GM19328 (cell line): Measurements from ENCODE around the gene ACADM.
"Not testable (repeated sequence)": the region's sequence is repeated elsewhere in the genome, so short reads cannot be mapped to it uniquely, and the experiment has no call there.

Experiments used
- ATAC-seq: cut with Tn5 transposase; IDR thresholded peaks from one replicate; pipeline ENCODE4 v1.9.1; 2021; ENCODE audit warnings: mild to moderate bottlenecking, moderate library complexity; ENCODE audit not compliant: unreplicated experiment

The ACADM gene

DNA sequence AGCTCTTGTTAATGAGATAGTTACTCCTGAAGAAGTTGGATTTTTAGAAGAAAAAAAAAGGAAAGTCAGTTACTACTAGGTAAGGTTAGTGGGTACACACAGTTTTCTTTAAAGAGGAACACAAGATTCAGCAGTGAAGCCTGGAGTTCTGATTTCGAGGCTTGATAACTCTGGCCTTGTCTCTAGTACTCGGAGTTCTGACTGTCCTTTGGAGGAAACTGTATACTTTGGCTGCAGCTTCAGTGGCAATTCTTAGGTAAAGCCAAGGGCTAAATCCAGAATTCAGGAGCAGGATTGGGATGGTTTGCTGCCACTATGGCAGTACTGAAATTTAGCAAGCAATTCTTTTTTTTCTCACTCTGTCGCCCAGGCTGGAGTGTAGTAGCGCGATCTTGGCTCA is 9.2 kb downstream of the ACADM start:
- no peak for ATAC-seq

DNA sequence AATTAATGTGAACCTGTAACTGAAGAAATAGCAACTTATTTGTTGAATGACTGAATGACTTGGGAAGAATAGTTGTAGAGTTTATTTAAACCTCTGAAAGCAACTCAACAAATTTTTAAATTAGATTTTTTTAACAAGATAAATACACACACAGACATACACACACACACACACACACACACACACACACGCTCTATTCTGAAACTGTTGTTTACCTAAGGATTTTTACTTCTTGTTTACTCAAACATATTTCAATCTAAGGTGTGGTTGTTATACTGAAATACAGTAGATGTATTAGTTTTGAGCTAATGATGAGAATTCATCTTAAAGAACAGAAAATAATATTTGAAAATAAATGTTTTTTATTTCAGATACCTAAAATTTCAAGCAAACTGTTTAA is 11.5 kb downstream of the ACADM start:
- no peak for ATAC-seq

DNA sequence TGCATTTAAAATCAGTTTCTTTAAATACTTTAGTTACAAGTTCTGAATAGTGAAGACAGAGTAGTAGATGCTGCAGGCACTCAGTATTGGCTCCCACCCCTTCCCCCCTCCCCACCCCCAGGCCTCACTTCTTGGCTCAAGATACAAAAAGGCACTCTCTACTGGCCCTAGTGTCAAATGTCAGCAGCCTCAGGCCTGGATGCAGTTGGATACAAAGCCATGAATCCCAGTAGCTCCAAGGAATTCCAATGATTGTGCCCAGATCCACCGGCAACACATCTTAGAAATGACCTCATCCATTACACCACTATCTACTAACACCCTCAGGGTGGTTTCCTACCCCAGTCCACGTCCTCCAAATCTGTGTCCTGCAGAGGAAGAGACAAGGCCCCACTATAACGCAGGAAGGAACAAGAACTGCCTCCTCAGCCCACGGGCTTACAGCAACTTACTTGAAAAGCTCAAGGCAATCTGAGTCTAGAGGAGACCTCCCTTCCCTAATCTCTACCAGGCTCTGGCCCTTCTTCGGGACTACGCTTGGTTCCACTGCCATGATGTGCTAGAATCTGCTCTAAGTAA is 17.6 kb downstream of the ACADM start:
- no peak for ATAC-seq

DNA sequence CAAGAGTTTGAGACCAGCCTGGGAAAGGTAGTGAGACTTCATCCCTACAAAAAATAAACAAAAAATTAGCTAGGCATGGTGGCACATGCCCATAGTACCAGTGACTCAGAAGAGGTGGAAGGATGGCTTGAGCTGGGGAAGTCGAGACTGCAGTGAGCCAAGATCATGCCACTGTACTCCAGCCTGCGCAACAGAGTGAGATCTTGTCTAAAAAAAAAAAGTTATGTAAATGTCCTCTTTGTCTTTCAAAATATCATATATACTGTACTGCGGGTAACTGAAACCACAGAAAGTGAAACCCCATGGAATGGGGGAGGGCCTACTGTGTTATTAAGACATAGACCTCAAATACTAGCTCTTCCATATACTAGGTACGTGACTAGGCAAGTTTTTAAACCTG is 20.8 kb downstream of the ACADM start:
- ATAC-seq, result peak; percentile 87

DNA sequence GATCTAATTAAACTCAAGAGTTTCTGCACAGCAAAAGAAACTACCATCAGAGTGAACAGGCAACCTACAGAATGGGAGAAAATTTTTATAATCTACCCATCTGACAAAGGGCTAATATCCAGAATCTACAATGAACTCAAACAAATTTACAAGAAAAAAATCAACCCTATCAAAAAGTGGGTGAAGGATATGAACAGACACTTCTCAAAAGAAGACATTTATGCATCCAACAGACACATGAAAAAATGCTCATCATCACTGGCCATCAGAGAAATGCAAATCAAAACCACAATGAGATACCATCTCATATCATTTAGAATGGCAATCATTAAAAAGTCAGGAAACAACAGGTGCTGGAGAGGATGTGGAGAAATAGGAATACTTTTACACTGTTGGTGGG is 32.7 kb downstream of the ACADM start:
- not testable (repeated sequence) for ATAC-seq

DNA sequence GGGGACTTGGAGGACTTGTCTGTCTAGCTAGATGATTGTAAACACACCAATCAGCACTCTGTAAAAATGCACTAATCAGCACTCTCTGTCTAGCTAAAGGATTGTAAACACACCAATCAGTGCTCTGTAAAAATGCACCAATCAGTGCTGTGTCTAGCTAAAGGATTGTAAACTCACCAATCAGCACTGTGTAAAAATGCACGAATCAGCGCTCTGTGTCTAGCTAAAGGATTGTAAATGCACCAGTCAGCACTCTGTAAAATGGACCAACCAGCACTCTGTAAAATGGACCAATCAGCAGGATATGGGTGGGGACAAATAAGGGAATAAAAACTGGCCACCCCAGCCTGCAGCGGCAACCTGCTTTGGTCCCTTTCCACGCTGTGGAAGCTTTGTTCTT is 34.0 kb downstream of the ACADM start:
- not testable (repeated sequence) for ATAC-seq

DNA sequence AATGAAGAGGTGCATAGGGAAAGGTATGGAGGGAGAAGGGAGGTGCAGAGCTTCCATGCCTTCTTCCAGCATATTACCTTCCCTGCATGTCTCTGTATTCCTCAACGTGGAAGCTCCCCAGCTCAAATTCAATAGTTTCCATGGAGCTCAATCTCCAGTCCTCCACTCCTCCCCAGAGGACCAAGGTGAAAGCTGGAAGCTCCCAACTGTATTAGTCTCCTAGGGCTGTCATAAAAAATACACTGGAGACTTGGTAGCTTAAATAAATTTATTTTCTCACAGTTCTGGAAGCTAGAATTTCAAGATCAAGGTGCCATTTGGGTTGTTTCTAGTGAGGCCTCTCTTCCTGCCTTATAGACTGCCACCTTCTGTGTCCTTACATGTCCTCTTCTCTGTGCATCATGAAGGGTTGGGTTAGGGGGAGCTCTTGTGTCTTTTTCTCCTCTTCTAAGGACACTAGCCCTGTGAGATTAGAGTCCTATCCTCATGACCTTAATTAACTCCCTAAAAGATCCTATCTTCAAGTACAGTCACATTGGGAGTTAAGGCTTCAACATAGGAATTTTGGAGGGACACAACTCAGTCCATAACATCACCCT is 39.6 kb downstream of the ACADM start:
- no peak for ATAC-seq

DNA sequence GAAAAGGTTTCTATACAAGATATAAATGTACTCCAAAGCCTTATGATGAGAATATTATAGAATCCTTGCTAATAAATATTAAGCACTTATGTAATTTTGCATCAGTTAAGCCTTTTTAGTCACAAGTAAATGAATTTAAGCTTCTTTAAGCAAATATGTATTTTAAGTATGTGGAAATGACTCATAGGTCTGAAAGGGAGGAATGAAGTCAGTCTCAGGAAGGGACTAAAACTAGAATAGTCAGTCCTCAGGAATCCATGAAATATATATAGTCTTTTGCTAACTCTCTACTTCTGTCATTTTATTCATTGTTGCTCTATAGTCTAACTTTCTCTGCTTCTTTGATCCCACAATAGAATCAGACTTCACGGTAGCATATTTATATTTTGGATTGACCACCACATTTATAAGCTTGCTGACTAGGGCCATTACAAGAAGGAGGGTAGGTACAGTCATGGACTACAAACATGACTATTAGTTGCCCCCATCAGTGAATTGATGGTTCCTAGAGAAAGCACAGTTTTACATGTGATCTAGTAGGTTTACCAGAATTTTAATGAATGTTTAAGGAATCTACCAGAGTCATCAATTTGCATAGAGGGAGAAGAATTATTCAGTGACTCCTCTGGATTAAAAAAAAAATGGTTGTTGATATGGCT is 41.3 kb downstream of the ACADM start:
- no peak for ATAC-seq

DNA sequence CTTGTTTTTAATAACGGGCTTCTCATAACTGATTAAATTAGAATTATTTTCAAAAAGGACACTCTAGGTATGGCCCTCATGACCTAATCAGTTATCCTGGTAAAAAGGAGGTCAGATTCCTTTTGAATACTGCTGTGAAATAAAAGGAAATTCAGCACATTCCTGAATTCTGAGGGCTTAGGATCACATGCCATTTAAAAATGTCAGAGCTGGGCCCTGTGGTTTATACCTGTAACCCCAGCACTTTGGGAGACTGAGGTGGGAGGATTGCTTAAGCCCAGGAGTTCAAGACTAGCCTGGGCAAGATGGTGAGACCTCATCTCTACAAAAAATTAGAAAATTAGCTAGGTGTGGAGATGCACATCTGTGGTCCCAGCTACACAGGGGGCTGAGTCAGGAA is 43.5 kb downstream of the ACADM start:
- no peak for ATAC-seq

DNA sequence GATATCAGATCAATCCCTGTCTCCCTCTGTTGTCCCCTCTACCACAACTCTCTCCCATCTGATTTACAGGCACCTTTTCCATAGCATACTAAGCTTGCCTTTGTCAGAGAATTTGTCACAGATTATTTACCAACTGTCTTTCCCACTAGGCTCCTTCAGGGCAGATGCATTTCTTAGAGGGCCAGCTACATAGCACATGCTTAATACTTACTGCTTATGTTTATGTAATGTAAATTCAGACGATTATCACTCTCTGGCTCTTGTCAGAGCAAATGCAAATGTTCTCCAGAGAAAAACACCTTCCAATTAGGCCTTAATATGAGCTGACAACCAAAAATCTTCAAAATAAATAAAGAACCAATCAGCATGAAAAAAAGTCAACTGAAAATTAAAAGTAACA is 46.3 kb downstream of the ACADM start:
- no peak for ATAC-seq

DNA sequence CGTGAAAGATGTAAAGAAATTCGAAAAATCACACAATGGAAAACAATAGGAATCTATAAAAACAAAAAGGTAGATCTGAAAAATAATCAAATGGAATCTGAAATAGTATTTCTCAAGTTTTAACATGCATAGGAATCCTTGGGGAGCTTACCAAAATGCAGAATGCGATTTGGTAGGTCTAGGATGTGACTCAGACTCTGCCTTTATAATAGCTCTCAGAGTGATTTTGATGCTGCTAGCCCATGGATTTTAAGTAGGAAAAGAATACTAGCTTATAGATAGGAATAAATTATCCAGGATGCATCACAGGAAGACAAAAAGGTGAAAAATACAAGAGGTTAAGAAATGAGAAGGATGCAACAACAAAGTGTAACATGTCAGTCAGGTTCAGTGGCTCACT is 47.5 kb downstream of the ACADM start:
- ATAC-seq, result no peak

DNA sequence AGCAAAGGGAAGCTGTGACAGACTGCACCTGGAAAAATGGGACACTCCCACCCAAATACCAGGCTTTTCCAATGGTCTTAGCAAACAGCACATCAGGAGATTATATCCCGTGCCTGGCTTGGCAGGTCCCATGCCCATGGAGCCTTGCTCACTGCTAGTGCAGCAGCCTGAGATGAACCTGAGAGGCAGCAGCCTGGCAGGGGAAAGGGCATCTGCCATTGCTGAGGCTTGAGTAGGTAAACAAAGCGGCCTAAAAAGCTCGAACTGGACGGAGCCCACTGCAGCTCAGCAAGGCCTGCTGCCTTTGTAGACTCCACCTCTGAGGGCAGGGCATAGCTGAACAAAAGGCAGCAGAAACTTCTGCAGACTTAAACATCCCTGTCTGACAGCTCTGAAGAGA is 53.3 kb downstream of the ACADM start:
- ATAC-seq, result not testable (repeated sequence)

DNA sequence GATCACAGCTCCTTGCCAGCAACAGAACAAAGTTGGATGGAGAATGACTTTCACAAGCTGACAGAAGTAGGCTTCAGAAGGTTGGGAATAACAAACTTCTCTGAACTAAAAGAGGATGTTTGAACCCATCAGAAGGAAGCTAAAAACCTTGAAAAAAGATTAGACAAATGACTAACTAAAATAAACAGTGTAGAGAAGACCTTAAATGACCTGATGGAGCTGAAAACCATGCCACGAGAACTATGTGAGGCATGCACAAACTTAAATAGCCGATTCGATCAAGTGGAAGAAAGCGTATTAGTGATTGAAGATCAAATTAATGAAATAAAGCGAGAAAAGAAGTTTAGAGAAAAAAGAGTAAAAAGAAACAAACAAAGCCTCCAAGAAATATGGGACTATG is 54.2 kb downstream of the ACADM start:
- not testable (repeated sequence) for ATAC-seq

DNA sequence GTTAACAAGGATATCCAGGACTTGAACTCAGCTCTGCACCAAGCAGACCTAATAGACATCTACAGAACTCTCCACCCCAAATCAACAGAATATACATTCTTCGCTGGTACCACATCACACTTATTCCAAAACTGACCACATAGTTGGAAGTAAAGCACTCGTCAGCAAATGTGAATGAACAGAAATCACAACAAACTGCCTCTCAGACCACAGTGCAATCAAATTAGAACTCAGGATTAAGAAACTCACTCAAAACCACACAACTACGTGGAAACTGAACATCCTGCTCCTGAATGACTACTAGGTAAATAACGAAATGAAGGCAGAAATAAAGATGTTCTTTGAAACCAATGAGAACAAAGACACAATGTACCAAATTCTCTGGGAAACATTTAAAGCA is 55.7 kb downstream of the ACADM start:
- ATAC-seq, result not testable (repeated sequence)

DNA sequence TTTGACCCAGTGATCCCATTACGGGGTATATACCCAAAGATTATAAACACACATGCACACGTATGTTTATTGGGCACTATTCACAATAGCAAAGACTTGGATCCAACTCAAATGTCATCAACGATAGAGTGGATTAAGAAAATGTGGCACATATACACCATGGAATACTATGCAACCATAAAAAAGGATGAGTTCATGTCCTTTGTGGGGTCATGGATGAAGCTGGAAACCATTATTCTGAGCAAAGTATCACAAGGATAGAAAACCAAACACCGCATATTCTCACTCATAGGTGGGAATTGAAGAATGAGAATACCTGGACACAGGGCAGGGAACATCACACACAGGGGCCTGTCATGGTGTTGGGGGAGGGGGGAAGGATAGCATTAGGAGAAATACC is 59.4 kb downstream of the ACADM start:
- not testable (repeated sequence) for ATAC-seq

DNA sequence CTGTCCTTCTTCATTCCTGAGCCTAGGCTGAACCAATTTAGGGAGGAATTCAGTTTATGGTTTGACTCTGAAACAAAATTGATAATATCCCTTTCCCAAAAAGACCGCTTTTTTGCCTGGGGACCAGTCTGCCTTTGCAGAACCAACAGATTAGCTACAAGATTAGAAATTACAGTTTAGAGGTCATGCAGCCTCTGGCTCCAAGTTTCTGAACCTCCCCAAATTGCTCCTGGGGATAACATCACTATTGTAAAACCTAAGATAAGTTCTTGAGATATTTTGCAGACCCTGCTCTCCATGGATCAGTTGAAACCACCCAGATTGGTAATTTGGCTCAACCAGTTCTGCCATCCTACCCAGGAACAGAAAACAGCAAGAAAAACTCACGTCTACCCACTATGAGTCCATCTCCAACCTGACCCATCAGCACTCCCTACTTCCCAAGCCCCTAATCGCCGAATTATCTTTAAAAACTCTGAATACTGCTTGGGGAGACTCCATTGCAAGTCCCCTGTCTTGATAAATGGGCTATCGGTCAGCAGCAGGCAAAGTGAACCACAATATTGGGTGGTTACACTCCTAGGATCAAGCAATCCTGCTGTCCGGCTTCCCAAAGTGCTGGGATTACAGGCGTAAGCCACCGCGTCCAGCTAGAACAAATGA is 60.9 kb downstream of the ACADM start:
- peak; percentile 12 for ATAC-seq

DNA sequence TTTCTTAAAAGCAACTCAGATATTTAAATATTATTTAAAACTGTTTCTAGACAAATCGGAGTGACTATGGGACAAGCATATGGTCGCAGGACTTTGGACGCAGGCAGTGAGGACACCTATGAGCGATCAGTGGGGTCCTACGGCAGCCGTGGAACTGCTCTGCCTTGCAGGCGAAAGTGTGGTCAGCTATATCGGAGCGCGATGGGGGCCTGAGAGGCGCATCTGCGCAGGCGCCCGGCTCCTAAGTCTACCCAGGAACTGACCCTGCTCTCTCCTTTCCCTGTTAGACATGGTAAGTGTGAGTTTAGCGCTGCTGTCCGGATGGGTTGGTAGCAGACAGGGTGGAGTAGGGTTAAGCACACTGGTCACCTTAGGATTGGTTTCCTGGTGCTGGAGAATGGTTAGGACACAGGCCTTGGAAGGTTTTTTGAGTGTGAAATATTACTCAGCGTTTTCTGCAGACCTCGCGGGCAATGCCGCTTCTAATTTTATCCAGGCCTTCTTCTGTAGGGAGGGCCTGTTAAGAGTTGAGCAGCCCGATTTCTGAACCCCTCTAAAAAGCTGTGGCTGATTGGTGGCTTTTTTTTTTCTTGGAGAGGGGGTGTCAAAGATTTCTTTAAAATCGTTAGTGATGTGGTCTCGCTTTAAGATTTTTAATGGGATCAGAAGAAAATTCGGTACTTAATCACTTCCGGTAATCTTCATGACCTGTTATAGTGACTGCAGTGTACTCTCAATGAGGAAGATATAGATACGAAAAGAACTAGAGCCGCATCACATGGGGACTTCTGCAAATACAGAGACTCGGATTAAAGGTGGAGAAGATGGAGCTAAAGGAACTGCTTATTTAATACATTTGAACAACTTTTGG is 61.7 kb downstream of the ACADM start, which contains the start of gene RABGGTB:
TSS of gene RABGGTB (plus strand) at position 274 of the 871 bp plus-strand sequence. CDS start at position 290, 16 bp downstream.
- ATAC-seq, result peak; percentile 51

DNA sequence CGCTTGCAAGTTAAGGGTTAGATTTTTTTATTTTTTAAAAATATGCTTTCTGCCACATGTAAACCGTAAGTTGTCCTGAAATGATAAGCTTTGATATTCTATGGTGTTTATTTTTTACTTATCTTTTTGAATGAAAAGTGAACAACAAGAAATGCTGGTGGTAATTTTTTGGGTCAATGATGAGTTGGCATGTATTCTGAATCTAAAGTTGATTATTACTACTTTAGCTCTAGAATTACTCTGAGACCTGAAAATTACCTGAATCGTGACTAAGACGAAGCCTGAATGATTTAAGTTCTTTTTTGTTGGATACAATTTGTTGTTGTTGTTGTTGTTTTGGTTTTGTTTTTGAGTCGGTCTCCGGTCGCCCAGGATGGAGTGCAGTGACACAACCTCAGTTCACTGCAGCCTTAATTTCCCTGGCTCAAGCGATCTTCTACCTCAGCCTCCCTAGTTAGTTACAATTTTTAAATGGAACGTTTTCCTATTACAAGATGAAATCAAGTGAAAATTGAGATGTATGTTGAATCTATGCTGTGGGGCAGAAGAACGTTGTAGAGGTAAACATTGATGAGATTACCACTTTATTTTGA is 62.5 kb downstream of the ACADM start:
- ATAC-seq, result no peak

DNA sequence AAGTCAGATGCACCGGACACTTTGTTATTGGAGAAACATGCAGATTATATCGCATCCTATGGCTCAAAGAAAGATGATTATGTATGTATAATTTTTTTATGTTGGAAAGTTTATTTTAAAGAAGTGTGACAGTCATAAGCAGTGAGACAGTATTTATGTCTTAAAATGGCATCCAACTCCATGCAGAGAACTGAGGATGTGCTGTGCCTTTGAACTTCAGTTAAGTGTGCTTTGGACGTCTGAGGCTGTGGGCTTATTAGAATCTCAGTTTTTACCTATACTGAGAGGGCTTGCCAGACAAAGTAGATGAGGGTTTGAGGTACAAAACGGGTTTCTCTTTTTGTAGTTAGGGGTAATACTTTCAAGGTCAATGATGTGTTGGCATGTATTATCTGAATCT is 63.0 kb downstream of the ACADM start:
- ATAC-seq, result no peak

DNA sequence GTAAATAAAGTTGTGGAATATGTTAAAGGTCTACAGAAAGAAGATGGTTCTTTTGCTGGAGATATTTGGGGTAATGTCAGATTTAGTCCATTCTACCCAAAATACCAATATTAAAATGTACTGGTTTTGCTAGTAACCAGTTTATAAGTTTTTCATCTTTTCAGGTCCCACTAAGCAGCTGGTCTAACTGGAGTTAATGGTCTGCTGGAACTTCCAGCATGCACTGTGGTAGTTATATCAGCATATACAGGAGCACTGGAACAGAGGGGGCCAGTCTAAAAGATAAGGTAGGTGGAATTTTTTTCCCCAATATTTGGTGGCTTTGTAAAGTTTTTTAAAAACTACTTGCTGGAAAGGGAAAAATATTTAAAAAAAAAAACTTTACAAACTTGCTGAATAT is 65.5 kb downstream of the ACADM start:
- no peak for ATAC-seq

DNA sequence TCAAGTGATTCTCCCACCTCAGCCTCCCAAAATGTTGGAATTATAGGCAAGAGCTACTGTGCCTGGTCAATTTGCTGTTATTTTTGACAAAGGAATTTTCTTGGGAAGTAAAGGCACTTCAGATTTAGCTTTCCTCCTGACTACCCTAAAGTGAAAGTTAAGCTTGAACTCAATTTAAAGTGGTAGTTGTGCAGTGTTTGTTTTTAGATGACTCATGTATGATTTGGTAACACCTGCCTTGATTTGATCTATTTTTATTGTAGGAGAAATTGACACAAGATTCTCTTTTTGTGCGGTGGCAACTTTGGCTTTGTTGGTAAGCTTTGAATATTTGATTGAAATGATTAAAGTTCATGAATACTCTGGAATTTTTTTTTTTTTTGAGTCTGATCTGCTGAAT is 66.5 kb downstream of the ACADM start:
- ATAC-seq, result no peak
